ENCODE results near the gene STX7.

STX7 gene

DNA sequence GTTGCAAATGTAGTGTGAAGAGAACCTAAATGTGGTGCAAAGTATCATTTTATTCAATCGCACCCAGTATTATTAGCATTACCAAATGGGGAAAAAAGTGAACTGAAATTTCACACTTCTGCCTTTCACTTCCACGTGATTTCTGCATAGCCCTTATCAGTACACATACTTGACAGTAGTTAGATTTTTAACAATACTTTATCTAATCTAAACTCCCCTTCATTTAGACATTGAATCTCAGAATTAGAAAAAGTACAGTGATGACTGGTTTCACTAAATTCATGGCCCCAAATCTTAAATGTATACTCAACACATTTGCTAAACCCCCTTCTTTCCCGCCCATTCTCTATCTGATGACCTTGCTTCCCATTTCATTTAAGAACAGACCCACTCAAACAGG is 14.3 kb downstream of the STX7 start:
- Histone ChIP-seq H3K27ac (ENCODE audit: low read length) (peak overlapping the region; percentile 99), H3K27me3 (ENCODE audit: low read depth, low read length) (no peaks in the 10 kb centered on the region), H3K36me3 (replicated peaks; ENCODE audit: low read depth, low read length) (peaks cover 51% of the 10 kb centered on the region), H3K4me3 (ENCODE audit: low read length) (peak overlapping the region; percentile 44), H4K20me1 (ENCODE audit: insufficient read depth, low read length) (peaks cover 2% of the 10 kb centered on the region; the same call in 1 of the 2 replicates), H2AFZ (ENCODE audit: low read depth, low read length) (no peak overlapping the region), H3K79me2 (ENCODE audit: low read length) (peaks cover 61% of the 10 kb centered on the region), H3K4me2 (ENCODE audit: low read length) (peak overlapping the region; percentile 67), H3K9me3 (ENCODE audit: insufficient read depth, low read length) (no peaks in the 10 kb centered on the region), H3K4me1 (ENCODE audit: low read length) (peaks cover 76% of the 10 kb centered on the region), H3K9ac (ENCODE audit: low read length) (peak overlapping the region; percentile 62)
- TF ChIP-seq, protein P1, sequence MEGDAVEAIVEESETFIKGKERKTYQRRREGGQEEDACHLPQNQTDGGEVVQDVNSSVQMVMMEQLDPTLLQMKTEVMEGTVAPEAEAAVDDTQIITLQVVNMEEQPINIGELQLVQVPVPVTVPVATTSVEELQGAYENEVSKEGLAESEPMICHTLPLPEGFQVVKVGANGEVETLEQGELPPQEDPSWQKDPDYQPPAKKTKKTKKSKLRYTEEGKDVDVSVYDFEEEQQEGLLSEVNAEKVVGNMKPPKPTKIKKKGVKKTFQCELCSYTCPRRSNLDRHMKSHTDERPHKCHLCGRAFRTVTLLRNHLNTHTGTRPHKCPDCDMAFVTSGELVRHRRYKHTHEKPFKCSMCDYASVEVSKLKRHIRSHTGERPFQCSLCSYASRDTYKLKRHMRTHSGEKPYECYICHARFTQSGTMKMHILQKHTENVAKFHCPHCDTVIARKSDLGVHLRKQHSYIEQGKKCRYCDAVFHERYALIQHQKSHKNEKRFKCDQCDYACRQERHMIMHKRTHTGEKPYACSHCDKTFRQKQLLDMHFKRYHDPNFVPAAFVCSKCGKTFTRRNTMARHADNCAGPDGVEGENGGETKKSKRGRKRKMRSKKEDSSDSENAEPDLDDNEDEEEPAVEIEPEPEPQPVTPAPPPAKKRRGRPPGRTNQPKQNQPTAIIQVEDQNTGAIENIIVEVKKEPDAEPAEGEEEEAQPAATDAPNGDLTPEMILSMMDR (IDR thresholded peaks at IDR 0.05; ENCODE audit: low read depth, low read length) = no peak
- 0 out of 2 replicates have a peak, but pooled peaks have one; percentile 28 for TF ChIP-seq EZH2phosphoT487 (IDR thresholded peaks at IDR 0.05; ENCODE audit: low read depth)

DNA sequence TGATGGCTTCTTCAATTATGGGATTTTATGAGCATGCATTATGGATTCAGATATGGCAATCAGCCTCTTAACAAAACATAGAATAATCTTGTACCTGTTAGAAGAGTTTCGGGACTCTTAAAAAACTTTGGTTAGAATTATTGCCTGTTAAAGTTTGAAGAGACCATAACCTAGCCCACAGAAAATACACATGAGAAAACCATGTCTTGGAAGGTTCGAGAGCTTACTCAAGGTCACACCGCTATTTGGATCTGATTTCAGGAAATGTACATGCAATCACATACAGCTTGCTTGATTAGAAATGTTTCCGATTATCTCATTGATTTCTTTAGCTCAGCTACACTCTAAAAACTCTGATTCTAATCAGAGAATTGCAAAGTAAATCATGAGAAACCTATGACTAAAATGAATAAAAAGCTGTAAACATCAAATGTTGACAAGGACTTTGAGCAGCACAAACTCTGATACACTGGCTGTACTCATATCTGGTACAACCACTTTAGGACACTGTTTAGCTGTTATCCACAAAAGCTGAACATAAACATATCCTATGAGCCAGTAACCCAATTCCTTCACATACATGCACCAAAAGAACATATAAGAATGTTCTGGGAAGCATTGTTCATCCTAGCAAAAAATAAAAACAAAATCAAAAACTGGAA is 16.3 kb downstream of the STX7 start:
- H4K20me1 ChIP-seq (ENCODE audit: insufficient read depth, low read length) = peaks cover 1% of the 10 kb centered on the region; the same call in 1 of the 2 replicates
- peak overlapping the region; percentile 99 for H3K27ac ChIP-seq (ENCODE audit: low read length)
- H3K9ac ChIP-seq (ENCODE audit: low read length) = peak overlapping the region; percentile 66
- peaks cover 61% of the 10 kb centered on the region for H3K36me3 ChIP-seq (replicated peaks; ENCODE audit: low read depth, low read length)
- H3K9me3 ChIP-seq (ENCODE audit: insufficient read depth, low read length) = no peaks in the 10 kb centered on the region
- no peak for TF ChIP-seq EZH2phosphoT487 (IDR thresholded peaks at IDR 0.05; ENCODE audit: low read depth)
- TF ChIP-seq, protein P1 (IDR thresholded peaks at IDR 0.05; ENCODE audit: low read depth, low read length) = no peak
- H3K79me2 ChIP-seq (ENCODE audit: low read length) = peaks cover 71% of the 10 kb centered on the region
- H3K4me1 ChIP-seq (ENCODE audit: low read length) = peaks cover 76% of the 10 kb centered on the region
- H2AFZ ChIP-seq (ENCODE audit: low read depth, low read length) = no peak overlapping the region
- H3K4me3 ChIP-seq (ENCODE audit: low read length) = peak overlapping the region; percentile 59
- no peaks in the 10 kb centered on the region for H3K27me3 ChIP-seq (ENCODE audit: low read depth, low read length)
- H3K4me2 ChIP-seq (ENCODE audit: low read length) = peak overlapping the region; percentile 84

DNA sequence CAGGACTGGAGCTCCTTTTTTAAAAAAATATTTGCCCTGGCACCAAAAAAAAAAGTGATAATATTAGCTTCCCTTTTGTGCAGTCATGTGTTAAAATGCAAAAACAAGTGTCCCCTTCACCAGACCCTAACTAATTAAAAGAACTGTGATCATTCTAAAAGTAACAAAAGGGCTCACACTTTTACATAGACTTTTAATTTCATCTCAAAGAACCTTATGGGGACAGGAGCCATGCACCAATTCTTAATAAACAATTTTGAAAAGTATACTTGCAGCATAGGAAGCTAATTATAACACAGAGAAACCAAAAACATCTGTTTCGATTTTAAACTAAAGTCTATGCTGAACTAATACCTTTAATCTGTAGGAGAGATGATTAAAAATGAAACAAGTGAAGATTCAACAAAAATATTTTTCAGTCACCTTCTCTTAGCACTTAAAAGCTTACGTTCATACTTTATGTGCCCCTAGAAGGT is 17.3 kb downstream of the STX7 start:
- H3K27me3 ChIP-seq (ENCODE audit: low read depth, low read length) = no peaks in the 10 kb centered on the region
- peak overlapping the region; percentile 84 for H3K4me2 ChIP-seq (ENCODE audit: low read length)
- H3K79me2 ChIP-seq (ENCODE audit: low read length) = peaks cover 71% of the 10 kb centered on the region
- H2AFZ ChIP-seq (ENCODE audit: low read depth, low read length) = no peak overlapping the region
- peak overlapping the region; percentile 66 for H3K9ac ChIP-seq (ENCODE audit: low read length)
- peaks cover 78% of the 10 kb centered on the region for H3K4me1 ChIP-seq (ENCODE audit: low read length)
- H3K4me3 ChIP-seq (ENCODE audit: low read length) = peak overlapping the region; percentile 68
- H3K27ac ChIP-seq (ENCODE audit: low read length) = peak overlapping the region; percentile 99
- TF ChIP-seq EZH2phosphoT487 (IDR thresholded peaks at IDR 0.05; ENCODE audit: low read depth) = no peak
- TF ChIP-seq, protein P1 (IDR thresholded peaks at IDR 0.05; ENCODE audit: low read depth, low read length) = no peak
- H4K20me1 ChIP-seq (ENCODE audit: insufficient read depth, low read length) = peaks cover 11% of the 10 kb centered on the region; the same call in 1 of the 2 replicates
- H3K36me3 ChIP-seq (replicated peaks; ENCODE audit: low read depth, low read length) = peaks cover 56% of the 10 kb centered on the region
- no peaks in the 10 kb centered on the region for H3K9me3 ChIP-seq (ENCODE audit: insufficient read depth, low read length)

DNA sequence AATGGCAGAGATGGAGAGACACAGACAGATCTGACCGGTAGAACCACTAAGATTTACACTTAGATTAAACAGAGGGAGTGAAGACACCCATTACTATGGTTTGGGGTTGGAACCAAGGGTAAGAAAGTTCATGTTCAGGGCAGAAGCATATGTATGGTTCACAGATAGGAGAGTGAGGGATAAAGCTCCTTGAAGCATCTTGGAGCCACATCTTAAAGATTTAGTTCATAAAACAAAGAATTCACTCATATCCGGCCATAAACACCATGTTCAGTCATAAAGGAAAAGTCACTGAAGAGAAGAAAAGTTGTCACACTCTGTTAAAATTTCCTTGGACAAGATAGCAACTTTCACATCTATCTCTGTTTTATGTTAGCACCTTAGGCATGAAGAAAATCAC is 18.0 kb downstream of the STX7 start:
- no peaks in the 10 kb centered on the region for H3K9me3 ChIP-seq (ENCODE audit: insufficient read depth, low read length)
- H4K20me1 ChIP-seq (ENCODE audit: insufficient read depth, low read length) = peaks cover 18% of the 10 kb centered on the region; the same call in 1 of the 2 replicates
- no peaks in the 10 kb centered on the region for H3K27me3 ChIP-seq (ENCODE audit: low read depth, low read length)
- H3K4me3 ChIP-seq (ENCODE audit: low read length) = peak overlapping the region; percentile 68
- H3K79me2 ChIP-seq (ENCODE audit: low read length) = peaks cover 71% of the 10 kb centered on the region
- TF ChIP-seq EZH2phosphoT487 (IDR thresholded peaks at IDR 0.05; ENCODE audit: low read depth) = no peak
- TF ChIP-seq, protein P1 (IDR thresholded peaks at IDR 0.05; ENCODE audit: low read depth, low read length) = no peak
- H3K4me2 ChIP-seq (ENCODE audit: low read length) = peak overlapping the region; percentile 84
- peaks cover 53% of the 10 kb centered on the region for H3K36me3 ChIP-seq (replicated peaks; ENCODE audit: low read depth, low read length)
- peak overlapping the region; percentile 66 for H3K9ac ChIP-seq (ENCODE audit: low read length)
- H3K4me1 ChIP-seq (ENCODE audit: low read length) = peaks cover 78% of the 10 kb centered on the region
- peak overlapping the region; percentile 99 for H3K27ac ChIP-seq (ENCODE audit: low read length)
- H2AFZ ChIP-seq (ENCODE audit: low read depth, low read length) = no peak overlapping the region
